Heart left ventricle (tissue), 13 donors: ENCODE data around the gene ZDHHC23.

Experiments used
- POLR2A ChIP-seq, 2 donors: fragments of 450-650 bp; IDR thresholded peaks; one replicate each; pipeline ENCODE4 v1.6.1; 2017; ENCODE audit warnings: antibody characterized with exemption in 2 of 2, mild to moderate bottlenecking in 2 of 2, moderate library complexity in 2 of 2
- TF ChIP-seq, protein P1 (sequence below), 12 donors: fragments of 200-600 bp; sonication (generic) in 4 of 12; IDR thresholded peaks; one replicate each; pipeline versions ENCODE4 v1.5.0 to v1.8.0; 2018 to 2022; ENCODE audit warnings: antibody characterized with exemption in 12 of 12, mild to moderate bottlenecking in 5 of 12
- donor health status: ischemic (EF 13 %, LVEDD 7.1; RV severe dilation, severe dysfunction).
- donor health status: DM: no; HTN: yes; CAD: no.
- donor health status: DM: no; HTN: no; CAD: no.
- donor health status: ischemic (EF 25% LVEDD 6.9; RV normal size, moderate dysfunction).
- donor health status: ischemic (EF 25% LVEDD 5.7; RV mildly dilated, moderate dysfunction).
- donor health status: ischemic (EF 35%, LVEDD 5.7; RV mildly dilated, moderate dysfunction).
- donor health status: nonischemic (EF 11% LVEDD 7.7; RV severe dilation, severe dysfunction).
- donor health status: DM: yes; HTN: yes; CAD: no.
- donor health status: PGD.
- donor health status: ischemic (EF 29% LVEDD 5.4; RV normal size, mild dysfunction).
- donor health status: nonischemic (EF 23%, LVEDD 6.1; RV moderate dilation, normal function).

DNA sequence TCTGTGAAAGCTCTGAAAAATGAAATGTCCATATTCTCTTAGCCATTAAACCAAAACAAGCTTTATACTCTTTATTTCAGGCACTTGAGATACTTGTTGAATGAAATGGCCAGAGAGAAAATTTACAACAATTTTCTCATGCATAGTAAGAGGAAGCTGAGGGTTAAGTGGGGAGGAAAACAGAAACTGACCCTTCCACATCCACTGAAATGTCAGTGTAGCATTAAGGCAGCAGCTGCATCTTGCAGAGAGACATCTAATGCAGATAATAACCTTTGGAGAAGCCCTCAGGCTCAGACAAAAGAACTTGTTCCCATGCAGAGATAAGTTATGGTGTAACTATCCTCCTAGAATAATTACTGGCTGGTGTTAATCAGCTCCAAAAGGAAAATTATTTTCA is 34.0 kb downstream of the ZDHHC23 start:
- TF ChIP-seq, protein P1, sequence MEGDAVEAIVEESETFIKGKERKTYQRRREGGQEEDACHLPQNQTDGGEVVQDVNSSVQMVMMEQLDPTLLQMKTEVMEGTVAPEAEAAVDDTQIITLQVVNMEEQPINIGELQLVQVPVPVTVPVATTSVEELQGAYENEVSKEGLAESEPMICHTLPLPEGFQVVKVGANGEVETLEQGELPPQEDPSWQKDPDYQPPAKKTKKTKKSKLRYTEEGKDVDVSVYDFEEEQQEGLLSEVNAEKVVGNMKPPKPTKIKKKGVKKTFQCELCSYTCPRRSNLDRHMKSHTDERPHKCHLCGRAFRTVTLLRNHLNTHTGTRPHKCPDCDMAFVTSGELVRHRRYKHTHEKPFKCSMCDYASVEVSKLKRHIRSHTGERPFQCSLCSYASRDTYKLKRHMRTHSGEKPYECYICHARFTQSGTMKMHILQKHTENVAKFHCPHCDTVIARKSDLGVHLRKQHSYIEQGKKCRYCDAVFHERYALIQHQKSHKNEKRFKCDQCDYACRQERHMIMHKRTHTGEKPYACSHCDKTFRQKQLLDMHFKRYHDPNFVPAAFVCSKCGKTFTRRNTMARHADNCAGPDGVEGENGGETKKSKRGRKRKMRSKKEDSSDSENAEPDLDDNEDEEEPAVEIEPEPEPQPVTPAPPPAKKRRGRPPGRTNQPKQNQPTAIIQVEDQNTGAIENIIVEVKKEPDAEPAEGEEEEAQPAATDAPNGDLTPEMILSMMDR (IDR thresholded peaks at IDR 0.05) = no peak
- no peak for TF ChIP-seq POLR2A (IDR thresholded peaks at IDR 0.05)
